Mesenteric fat pad (tissue), 1 donor: ENCODE data around the gene HSPA1A. TPM values are rescaled to one million over a fixed set of nuclear protein-coding genes. Genes with fewer than 3 reads are reported as not detected.
A peak's percentile ranks its signal among the peaks of the same experiment; 100 is the strongest.
"Not testable (repeated sequence)": the region's sequence is repeated elsewhere in the genome, so short reads cannot be mapped to it uniquely, and the experiment has no call there.

Experiments
- DNase-seq: peaks from one replicate; pipeline ENCODE4 v3.0.0-alpha.2; 2020; ENCODE audit warnings: low spot score
- total RNA-seq: library from RNA; stranded (reverse); fragmentation: NEBNext Ultra II Directional; extraction: Animal tissue kit (Norgen Biotek cat#: 25700); gene quantifications from one replicate; pipeline ENCODE4 v1.2.1, GENCODE V29; 2021
- donor health status: DM: yes; HTN: yes; CAD: no.

HSPA1A gene
- total RNA-seq, 1 donor from 2014 or later: 139 TPM

DNA sequence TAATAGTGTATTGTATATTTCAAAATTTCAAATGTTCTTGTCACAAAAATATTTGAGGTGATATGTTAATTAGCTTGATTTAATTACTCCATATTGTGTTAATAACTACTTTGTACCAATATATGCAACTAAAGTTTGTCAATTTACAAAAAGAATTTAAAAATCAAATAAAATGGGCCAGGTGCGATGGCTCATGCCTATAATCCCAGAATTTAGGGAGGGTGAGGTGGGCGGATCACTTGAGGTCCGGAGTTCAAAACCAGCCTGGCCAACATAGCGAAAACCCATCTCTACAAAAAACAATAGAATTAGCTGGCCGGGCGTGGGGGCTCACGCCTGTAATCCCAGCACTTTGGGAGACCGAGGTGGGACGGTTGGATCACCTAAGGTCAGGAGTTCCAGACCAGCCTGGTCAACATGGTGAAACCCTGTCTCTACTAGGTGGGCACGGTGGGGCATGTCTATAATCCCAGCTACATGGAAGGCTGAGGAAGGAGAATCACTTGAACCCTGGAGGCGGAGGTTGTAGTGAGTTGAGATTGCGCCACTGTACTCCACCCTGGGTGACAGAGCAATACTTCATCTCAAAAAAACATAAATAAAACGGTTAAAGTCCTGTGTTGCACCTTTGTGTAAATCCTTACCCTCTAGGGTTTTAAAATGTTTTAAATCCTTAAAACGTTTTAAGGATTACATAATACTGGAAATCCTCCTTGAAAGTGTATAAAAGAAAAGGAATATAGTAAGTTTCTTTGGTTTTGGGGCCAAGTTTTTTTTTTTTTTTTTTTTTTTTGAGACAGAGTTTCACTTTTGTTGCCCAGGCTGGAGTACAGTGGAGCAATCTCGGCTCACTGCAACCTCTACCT is 16.2 kb downstream of the HSPA1A start:
- no peak for DNase-seq

DNA sequence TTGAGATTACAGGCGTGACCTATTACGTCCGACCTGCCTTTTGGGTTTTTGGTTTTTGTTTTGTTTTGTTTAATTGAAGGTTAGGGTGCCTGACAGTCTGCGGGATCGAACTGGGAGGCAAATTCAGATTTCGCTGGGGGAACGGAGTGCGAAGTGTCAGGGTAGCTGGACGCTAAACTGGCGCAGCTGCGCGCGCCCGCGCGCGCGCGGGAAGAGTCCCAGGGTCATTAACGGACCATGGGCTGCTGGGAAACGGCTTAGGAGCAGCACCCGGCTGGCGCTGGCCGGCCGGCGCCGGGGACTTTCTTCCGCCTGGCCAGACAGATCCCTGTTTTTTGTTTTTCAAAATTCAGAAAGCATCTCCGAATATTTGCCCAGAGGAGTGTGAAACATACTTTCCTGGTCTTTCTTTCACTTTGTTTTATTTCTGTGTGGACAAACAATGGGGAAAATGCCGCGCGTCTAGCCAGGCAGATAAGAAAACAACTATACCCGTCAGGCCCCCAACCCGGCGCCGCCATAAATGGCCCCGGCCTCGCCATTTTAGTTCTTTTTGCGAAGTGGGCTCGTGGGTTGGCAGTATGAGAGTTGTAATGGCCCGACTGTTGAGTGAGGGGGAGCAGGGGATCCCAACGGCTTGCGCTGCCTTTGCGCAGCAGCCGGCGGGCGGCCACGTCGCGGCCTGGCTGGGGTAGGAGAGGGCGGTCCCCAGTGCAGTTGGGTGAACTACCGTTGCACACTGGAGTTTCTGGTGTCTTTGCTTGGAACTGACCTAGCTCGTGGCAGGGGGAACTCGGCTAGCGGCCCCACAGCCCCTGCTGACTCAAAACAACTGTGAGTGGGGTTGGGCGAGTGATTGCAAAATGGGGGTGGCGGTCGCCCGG is 19.3 kb downstream of the HSPA1A start:
- DNase-seq: peak; percentile 94

DNA sequence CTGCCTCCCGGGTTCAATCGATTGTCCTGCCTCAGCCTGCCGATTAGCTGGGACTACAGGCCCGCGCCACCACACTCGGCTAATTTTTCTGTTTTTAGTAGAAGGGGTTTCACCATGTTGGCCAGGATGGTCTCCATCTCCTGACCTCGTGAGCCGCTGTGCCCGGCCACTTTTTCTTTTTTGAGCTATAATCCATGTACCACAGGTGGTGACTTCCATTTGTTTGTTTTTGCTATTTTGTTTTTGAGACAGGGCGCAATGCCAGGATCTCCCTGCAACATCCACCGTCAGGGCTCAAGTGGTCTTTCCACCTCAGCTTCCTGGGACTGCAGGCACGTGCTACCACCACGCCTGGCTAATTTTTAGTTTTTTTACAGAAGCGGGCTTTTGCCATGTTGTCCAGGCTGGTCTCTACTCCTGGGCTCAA is 20.7 kb downstream of the HSPA1A start:
- DNase-seq: no peak

DNA sequence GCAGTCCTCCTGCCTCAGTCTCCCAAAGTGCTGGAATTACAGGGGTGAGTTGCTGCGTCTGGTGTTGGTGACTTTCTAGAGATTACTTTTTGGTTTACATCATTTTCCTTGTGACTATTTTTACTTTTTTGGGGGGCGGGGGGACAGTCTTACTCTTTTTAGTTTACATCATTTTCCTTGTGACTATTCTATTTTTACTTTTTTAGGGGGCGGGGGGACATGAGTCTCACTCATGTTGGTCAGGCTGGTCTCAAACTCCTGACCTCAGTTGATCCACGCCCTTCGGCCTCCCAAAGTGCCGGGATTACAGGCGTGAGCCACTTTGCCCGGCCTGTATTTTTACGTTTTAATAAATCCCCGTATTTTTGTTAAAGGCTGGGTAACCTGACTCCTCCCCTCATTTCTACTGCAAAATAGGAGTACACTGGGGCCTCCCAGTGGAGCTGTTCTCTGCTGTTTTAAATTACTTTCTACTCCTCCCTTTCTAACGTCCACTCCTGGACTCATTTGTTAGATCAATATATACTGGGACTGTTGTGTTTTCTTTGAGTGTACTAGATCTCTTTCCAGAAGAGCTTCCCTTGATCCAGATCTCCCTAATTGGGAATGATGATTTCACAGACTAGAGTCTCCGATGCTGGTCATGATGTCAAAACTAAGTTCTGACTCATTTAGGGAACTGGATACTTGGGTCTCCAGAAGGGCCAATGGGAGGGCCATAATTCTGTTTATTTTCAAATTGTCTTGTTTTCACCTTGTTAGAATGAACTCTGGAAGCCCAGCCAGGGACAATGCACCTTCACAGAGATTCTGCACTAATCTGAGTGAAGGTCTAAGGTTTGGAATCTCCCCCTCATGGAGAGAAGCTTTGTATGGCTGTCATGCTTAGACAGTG is 21.4 kb downstream of the HSPA1A start:
- no peak for DNase-seq

DNA sequence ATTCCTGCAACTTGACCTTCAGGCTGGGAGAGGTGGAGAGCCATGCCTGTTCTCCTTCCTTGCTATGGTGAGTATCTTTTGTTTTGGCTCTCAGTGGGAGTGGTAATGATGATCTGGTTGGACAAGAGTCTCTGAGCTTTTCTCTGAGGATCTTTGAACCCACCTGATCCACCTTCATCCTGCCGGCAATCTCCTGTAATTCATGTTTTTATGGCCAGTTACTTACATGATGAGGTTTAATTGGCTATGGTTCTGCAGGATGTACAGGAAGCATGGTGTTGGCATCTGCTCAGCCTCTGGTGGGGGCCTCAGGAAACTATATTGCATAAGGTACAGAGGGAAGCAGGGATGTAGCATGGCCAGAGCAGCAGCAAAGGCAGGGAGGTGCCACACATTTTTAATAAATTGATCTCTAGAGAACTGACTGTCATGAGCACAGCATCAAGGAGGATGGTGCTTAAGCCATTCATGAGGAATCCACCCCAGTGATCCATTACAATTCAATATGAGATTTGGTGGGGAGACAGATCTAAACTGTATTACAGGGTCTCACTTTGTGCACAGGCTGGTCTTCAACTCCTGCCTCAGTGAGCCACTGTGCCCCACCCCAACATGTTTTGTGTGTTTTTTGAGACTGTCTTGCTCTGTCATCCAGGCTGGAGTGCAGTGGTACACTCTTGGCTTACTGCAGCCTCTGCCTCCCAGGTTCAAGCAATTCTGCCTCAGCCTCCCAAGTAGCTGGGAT is 22.2 kb downstream of the HSPA1A start:
- no peak for DNase-seq

DNA sequence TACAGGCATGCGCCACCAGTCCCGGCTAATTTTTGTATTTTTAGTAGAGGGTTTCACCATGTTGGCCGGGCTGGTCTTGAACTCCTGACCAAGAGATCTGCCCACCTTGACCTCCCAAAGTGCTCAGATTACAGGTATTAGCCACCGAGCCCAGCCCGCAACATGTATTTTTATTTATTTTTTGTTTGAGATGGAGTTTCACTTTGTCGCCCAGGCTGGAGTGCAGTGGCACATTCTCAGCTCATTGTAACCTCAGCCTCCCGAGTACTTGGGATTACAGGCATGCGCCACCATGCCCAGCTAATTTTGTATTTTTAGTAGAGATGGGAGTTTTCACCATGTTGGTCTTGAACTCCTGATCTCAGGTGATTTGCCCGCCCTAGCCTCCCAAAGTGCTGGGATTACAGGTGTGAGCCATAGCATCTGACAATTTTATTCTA is 22.8 kb downstream of the HSPA1A start:
- DNase-seq: not testable (repeated sequence)

DNA sequence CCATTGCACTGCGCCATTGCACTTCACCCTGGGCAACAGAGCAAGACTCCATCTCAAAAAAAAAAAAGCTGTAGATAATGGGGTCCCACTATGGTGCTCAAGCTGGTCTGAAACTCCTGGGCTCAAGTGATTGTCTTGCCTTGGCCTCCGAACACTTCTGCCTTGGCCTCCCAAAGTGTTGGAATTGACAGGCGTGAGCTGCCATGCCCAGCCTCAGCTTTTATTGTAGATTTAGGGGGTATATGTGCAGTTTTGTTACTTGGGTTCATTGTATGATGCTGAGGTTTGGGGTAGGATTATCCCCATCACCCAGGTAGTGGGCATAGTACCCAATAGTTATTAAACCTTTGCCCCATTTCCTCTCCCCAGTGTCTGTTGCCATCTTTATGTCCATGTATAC is 23.6 kb downstream of the HSPA1A start:
- DNase-seq: no peak

DNA sequence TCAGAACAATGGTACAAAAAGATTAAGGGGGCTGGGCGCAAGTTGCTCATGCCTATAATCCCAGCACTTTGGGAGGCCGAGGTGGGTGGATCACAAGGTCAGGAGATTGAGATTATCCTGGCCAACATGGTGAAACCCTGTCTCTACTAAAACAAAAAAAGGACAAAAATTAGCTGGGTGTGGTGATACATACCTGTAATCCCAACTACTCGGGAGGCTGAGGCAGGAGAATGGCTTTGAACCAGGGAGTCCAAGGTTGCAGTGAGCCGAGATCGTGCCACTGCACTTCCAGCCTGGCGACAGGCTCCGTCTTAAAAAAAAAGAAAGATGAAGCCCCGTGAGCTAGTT is 24.4 kb downstream of the HSPA1A start:
- not testable (repeated sequence) for DNase-seq

DNA sequence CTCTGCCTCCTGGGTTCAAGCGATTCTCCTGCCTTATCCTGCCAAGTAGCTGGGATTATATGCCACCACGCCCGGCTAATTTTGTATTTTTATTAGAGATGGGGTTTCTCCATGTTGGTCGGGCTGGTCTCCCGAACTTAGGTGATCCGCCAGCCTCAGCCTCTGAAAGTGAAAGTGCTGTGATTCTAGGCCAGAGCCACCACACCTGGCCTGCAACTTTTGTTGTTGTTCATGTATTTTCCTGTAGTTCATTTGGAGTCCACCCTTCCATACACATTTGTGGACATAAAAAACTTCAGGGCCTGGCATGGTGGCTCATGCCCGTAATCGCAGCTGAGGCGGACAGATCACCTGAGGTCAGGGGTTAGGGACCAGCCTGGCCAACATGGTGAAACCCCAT is 26.7 kb downstream of the HSPA1A start:
- no peak for DNase-seq

DNA sequence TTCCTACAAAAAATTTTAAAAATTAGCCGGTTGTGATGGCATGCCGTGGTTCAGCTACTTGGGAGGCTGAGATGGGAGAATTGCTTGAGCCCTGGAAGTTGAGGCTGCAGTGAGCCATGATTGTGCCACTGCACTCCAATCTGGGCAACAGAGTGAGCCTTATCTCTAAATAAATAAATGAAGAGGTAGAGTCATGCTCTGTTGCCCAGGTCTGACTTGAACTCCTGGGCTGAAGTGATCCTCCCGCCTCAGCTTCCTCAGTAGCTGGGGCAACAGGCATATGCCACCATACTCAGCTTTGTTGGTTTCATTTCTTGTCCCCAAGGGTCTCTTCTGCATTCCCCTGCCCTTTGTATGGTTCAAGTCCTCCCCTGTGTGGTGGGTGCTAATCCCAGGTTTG is 29.2 kb downstream of the HSPA1A start:
- DNase-seq: no peak

DNA sequence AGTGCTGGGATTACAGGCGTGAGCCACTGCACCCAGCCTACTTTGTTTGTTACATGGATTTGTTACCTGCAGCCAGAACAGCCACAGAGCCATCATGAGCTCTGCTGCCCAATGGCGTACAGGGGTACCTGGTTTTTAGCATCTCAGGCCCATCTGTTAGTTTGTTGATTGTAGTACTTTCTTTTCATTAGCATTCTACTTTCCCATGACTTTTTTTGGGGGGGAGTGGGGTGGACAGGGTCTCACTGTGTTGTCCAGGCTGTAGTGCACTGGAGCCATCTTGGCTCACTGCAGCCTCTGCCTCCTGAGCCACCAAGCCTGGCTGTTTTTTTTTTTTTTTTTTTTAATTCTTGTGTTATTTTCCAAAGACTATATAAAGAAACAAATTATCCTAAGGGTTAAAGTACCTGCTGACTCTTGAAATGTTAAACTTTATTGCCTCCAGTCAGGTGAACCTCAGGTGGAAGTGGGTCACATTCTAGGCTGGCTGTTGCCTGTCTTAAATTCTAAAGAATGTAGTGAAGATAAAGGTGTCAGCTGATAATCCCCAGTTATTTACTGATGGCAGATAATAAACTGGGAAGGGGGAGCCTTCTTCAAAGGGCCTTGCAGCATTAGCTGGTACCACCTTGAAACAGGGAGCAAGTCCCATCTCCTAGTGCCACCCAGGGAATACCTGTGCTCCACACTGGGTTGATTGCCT is 32.1 kb downstream of the HSPA1A start:
- DNase-seq: no peak

DNA sequence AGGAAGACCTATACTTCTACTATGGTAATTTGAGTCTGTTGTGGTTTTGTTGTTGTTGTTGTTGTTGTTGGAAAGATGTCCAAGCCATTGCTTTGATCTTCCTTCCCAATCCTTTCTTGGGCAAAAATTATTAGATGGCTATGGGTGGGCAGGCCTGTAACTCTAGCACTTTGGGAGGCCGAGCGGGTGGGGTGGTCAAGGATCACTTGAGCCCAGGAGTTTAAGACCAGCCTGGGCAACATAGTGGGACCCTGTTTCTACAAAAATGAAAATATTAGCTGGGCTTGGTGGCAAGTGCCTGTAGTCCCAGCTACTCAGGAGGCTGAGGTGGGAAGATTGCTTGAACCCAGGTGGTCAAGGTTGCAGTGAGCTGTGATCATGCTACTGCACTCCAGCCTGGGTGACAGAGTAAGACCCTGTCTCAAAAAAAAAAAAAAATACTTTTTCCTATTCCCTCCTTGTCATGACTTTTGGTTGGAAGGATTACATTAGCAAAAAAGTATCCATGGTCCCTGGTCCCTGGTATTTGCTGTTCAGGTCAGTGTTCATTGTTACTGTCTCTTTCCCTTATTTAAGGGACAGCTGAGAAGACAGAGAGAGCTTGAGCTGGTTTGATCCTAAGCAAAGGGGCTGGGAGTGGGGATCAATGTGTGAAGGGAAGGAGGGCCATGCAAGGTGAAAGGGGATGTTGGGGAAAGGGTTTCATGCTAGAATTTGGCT is 35.6 kb downstream of the HSPA1A start:
- DNase-seq: no peak

DNA sequence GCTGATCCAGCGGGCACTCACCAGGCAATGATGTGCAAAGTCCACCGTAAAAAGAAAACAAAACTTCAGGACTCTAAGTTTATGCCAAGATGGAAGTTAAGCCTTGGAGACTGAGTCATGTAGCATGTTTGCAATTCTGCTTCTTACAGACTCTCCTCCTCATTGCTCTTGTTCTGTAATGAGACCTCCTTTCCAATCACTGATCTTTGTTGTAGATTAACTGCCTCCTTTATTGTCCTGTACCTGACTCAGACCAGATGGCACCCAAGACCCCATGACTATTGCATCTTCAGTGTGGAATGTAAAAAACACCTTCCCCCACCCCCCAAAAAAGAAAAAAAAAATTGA is 36.1 kb downstream of the HSPA1A start:
- DNase-seq: no peak

DNA sequence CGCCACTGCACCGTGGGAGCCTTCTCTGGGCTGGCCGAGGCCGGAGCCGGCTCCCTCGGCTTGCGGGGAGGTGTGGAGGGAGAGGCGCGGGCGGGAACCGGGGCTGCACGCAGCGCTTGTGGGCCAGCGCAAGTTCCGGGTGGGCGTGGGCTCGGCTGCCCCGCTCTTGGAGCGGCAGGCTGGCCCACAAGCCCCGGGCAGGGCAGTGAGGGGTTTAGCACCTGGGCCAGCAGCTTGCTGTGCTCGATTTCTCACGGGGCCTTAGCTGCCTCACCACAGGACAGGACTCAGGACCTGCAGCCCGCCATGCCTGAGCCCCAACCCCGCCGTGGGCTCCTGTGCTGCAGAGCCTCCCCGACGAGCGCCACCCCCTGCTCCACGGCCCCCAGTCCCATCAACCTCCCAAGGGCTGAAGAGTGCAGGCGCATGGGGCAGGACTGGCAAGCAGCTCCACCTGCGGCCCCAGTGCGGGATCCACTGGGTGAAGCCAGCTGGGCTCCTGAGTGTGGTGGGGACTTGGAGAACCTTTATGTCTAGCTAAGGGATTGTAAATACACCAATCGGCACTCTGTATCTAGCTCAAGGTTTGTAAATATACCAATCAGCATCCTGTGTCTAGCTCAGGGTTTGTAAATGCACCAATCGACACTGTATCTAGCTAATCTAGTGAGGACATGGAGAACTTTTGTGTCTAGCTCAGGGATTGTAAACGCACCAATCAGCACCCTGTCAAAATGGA is 36.8 kb downstream of the HSPA1A start:
- DNase-seq: not testable (repeated sequence)

DNA sequence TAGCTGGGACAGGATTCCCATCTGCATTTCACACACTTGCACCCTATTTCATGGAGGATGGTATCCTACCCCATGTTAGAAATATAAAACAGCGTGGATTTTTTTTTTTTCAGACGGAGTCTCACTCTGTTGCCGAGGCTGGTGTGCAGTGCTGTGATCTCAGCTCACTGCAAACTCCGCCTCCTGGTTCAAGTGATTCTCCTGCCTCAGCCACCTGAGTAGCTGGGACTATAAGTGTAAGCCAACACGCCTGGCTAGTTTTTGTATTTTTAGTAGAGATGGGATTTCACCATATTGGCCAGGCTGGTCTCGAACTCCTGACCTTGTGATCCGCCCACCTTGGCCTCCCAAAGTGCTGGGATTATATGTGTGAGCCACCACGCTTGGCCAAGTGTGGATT is 42.4 kb downstream of the HSPA1A start:
- DNase-seq: not testable (repeated sequence)

DNA sequence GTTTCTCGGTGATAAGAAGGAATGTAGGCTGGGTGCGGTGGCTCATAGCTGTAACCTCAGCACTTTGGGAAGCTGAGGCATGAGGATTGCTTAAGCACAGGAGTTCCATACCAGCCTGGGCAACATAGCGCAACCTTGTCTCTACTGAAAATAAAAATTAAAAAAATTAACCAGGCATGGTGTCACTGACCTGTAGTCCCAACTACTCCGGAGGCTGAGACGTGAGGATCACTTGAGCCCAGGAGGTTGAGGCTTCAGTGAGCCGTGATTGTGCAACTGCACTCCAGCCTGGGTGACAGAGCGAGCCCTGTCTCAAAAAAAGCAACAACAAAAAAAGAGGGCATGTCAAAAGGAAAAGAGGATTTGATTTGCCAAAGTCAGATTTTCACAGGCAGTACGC is 43.4 kb downstream of the HSPA1A start:
- no peak for DNase-seq

DNA sequence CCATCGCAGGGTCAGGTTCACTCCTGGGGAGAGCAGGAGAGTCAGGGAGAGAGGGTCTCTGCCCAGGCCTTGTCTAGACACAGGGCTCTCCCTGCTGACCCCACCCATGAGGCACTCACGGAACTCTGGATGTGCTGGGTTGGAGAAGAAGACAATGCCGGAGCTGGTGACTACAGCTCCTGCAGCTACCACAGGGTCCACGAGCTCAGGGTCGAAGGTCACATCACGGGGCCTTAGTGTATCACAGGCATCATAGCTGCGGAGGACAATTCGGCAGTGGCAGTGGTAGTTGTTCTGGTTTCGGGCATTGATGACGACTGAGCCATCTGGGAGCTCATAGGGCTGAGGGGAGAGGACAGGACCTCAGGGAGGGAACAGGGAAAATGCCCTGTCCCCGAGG is 44.6 kb downstream of the HSPA1A start:
- DNase-seq: no peak

DNA sequence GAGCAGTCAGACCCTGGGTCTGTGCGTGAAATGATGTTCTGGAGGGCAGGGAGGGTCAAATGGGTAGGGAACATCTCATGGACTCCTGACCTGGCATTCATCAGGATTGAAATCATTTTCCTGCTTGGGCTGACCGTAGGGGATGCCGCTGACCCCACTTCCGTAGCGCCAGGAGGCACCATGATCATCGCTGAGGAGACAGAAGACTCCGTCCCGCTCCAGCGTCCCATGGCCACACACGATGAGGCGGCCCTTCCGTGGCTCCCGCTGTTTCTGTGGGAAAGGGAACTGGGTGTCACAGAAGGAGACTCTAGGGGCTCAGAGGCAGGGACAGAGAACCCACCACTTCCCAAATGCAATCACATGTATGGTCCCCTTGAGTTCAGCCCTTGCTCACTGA is 45.0 kb downstream of the HSPA1A start:
- no peak for DNase-seq

DNA sequence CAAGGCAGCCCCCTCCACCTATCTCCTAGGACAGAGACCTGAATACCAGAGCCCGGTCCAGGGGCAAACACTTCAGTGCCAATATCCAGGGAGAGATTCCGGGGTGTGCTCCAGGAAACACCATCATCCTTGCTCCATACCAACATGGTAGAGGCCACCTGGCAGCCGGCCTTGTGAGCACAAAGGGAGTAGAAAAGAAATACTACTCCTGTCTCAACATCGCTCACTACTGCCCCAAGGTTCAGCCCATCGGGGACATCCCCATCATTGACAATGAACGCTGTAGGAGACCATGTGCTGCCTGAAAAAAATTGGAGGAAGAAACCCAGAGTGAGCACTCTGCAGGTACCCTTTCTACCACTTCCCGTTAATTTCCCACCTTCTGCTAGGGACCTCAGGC is 45.8 kb downstream of the HSPA1A start:
- DNase-seq: no peak
